SK-N-SH (cell line): ENCODE measurements around the gene PTGIS.

ENCODE experiments used
- CTCF ChIP-seq: fragments of 200-600 bp; sonication (generic); IDR thresholded peaks from 2 replicates; pipeline ENCODE4 v1.6.1; 2017; ENCODE audit warnings: antibody characterized with exemption, mild to moderate bottlenecking, moderate library complexity
- ELF1 ChIP-seq: IDR thresholded peaks from 2 replicates; pipeline ENCODE4 v1.4.0; 2012
- GABPA ChIP-seq: IDR thresholded peaks from 2 replicates; pipeline ENCODE4 v1.4.0; 2012; ENCODE audit warnings: low read depth, mild to moderate bottlenecking
- POLR2AphosphoS5 ChIP-seq: IDR thresholded peaks from 2 replicates; pipeline ENCODE4 v1.6.1; 2012; ENCODE audit warnings: low read depth, low read length
- RXRA ChIP-seq: IDR thresholded peaks from 2 replicates; pipeline ENCODE4 v1.4.0; 2012; ENCODE audit warnings: low read depth, mild to moderate bottlenecking, borderline replicate concordance
- SIN3A ChIP-seq: IDR thresholded peaks from 2 replicates; pipeline ENCODE4 v1.6.1; 2012; ENCODE audit warnings: low read depth, mild to moderate bottlenecking, low read length, moderate library complexity, borderline replicate concordance
- TF ChIP-seq, protein P1 (sequence below): IDR thresholded peaks from 2 replicates; pipeline ENCODE4; 2012

DNA sequence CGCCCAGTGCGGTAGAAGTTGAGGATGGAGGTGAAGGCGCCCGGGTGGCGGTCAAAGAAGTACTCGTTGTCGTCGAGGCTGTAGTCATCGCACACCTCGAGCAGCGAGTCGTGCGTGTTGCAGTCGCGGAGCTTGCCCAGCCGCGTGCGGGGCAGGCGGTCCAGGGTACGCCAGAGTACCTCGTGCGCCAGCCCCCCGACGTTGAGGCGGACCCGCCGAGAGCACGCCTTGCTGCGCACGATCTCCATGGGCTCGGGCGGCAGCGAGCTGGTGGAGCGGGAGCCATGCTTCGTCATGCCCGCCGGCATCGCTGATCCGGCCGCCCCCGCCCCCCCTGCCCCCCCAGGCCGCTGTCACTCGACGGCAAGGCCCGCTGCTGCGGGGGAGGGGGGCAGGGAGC is 85.8 kb downstream of the PTGIS start:
- TF ChIP-seq CTCF (no peak), GABPA (no peak), POLR2AphosphoS5 (no peak), ELF1 (no peak), RXRA (no peak), SIN3A (no peak)
- TF ChIP-seq, protein P1, sequence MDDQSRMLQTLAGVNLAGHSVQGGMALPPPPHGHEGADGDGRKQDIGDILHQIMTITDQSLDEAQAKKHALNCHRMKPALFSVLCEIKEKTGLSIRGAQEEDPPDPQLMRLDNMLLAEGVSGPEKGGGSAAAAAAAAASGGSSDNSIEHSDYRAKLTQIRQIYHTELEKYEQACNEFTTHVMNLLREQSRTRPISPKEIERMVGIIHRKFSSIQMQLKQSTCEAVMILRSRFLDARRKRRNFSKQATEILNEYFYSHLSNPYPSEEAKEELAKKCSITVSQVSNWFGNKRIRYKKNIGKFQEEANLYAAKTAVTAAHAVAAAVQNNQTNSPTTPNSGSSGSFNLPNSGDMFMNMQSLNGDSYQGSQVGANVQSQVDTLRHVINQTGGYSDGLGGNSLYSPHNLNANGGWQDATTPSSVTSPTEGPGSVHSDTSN = no peak
